ACHN (cell line): ENCODE data around the gene RHBDD2.
A peak's percentile ranks its signal among the peaks of the same experiment; 100 is the strongest.
"Not testable (repeated sequence)": the region's sequence is repeated elsewhere in the genome, so short reads cannot be mapped to it uniquely, and the experiment has no call there.

ENCODE experiments used
- DNase-seq: peaks from one replicate; pipeline ENCODE4 v3.0.0-alpha.2; 2015
- in situ Hi-C: cut with HindIII; loops from 2 replicates; pipeline ENCODE4 v1.10.0; 2017; ENCODE audit warnings: low sequenced_read_pairs, low pct_ligation_motif_present, low pct_unique_long_range_greater_than_20kb

RHBDD2 gene

GRCh38 chr7:75884476-75884875, 5.6 kb downstream of the RHBDD2 start:
- DNase-seq, result no peak
- in situ Hi-C loops, result no loop called here

- no peak for DNase-seq
- in situ Hi-C loops, result no loop called here
Measured at GRCh38 chr7:75885036-75885435, 6.2 kb downstream of the RHBDD2 start.

GRCh38 chr7:75887669-75888369, 9.0 kb downstream of the RHBDD2 start:
- no peak for DNase-seq
- in situ Hi-C loops, result no loop called here

- in situ Hi-C loops, result no loop called here
- DNase-seq, result no peak
Measured at GRCh38 chr7:75888464-75889222, 9.8 kb downstream of the RHBDD2 start.

GRCh38 chr7:75889223-75889825, 10.5 kb downstream of the RHBDD2 start:
- in situ Hi-C loops, result no loop called here
- no peak for DNase-seq

- no peak for DNase-seq
- in situ Hi-C loops, result no loop called here
Measured at GRCh38 chr7:75889826-75890225, 11.0 kb downstream of the RHBDD2 start.

- DNase-seq, in situ Hi-C loops: not testable (repeated sequence)
Measured at GRCh38 chr7:75891237-75891636, 12.4 kb downstream of the RHBDD2 start.

- no peak for DNase-seq
- in situ Hi-C loops, result no loop called here
Measured at GRCh38 chr7:75891815-75892411, 13.1 kb downstream of the RHBDD2 start.

GRCh38 chr7:75892634-75893272, 13.9 kb downstream of the RHBDD2 start:
- in situ Hi-C loops, result no loop called here
- DNase-seq, result no peak

- in situ Hi-C loops, result no loop called here
- DNase-seq, result no peak
Measured at GRCh38 chr7:75896803-75897327, 18.0 kb downstream of the RHBDD2 start.

GRCh38 chr7:75900617-75901315, 21.9 kb downstream of the RHBDD2 start:
- DNase-seq, result no peak
- in situ Hi-C loops, result no loop called here

GRCh38 chr7:75905785-75906604, 27.2 kb downstream of the RHBDD2 start:
- in situ Hi-C loops, result no loop called here
- peak; percentile 36 for DNase-seq

GRCh38 chr7:75906991-75907667, 28.3 kb downstream of the RHBDD2 start:
- in situ Hi-C loops, result no loop called here
- no peak for DNase-seq

GRCh38 chr7:75907668-75908039, 28.8 kb downstream of the RHBDD2 start:
- DNase-seq, in situ Hi-C loops: not testable (repeated sequence)

GRCh38 chr7:75909521-75910132, 30.8 kb downstream of the RHBDD2 start:
- in situ Hi-C loops, result no loop called here

GRCh38 chr7:75911186-75911585, 32.4 kb downstream of the RHBDD2 start:
- in situ Hi-C loops, DNase-seq: not testable (repeated sequence)

More at GRCh38 chr7:75909521-75910132, 30.8 kb downstream of the RHBDD2 start:
- DNase-seq, result no peak
